Caco-2 (cell line): Measurements from ENCODE around the gene SLC10A1. TPM values are rescaled to one million over a fixed set of nuclear protein-coding genes. Genes with fewer than 3 reads are reported as not detected.

ENCODE experiments used
- BruUV-seq: library from RNA; stranded (reverse); fragments of 400-500 nt; replicated peaks from 2 replicates; lab custom pipeline; 2021; lab: Mats Ljungman, UMichigan
- CTCF ChIA-PET: fragments of 300-600 bp; sonication (Branson Sonifier 250); formaldehyde crosslinking; loops from one replicate; lab custom pipeline; 2022; ENCODE audit warnings: antibody characterized with exemption; lab: Charles Lee
- POLR2A ChIA-PET: fragments of 300-600 bp; sonication (Branson Sonifier 250); formaldehyde crosslinking; loops from one replicate; lab custom pipeline; 2022; ENCODE audit warnings: antibody characterized with exemption; lab: Charles Lee
- DNase-seq, 2 experiments: peaks; one replicate each; pipeline versions ENCODE4 v3.0.0 to v3.0.0-alpha.2; 2020 to 2022
- H3K27me3 ChIP-seq: replicated peaks from 2 replicates; pipeline ENCODE4 v1.6.0; 2011; ENCODE audit warnings: low read length; ENCODE audit not compliant: control insufficient read depth, insufficient read depth
- H3K36me3 ChIP-seq: 2 replicates; pipeline ENCODE4 v1.5.1; 2011; ENCODE audit warnings: low read length; ENCODE audit not compliant: control insufficient read depth, insufficient read depth
- H3K4me1 ChIP-seq: fragments of 250-450 bp; sonication (Bioruptor Pico); 2 replicates; pipeline ENCODE4 v1.5.1; 2020; ENCODE audit warnings: mild to moderate bottlenecking
- H3K4me3 ChIP-seq: 2 replicates; pipeline ENCODE4 v1.5.1; 2011; ENCODE audit warnings: low read depth, mild to moderate bottlenecking, control low read depth, low read length
- H3K9me3 ChIP-seq: fragments of 250-450 bp; sonication (Bioruptor Pico); 2 replicates; pipeline ENCODE4 v1.5.1; 2020; ENCODE audit warnings: mild to moderate bottlenecking, moderate library complexity
- H3K27ac Mint-ChIP-seq: one replicate; pipeline ENCODE4 v1.8.0; 2022; ENCODE audit warnings: mixed read lengths; ENCODE audit not compliant: unreplicated experiment
- H3K27me3 Mint-ChIP-seq: one replicate; pipeline ENCODE4 v1.8.0; 2022; ENCODE audit warnings: mixed read lengths; ENCODE audit not compliant: insufficient read depth, unreplicated experiment
- H3K36me3 Mint-ChIP-seq: one replicate; pipeline ENCODE4 v1.8.0; 2022; ENCODE audit warnings: mild to moderate bottlenecking, mixed read lengths; ENCODE audit not compliant: insufficient read depth, unreplicated experiment
- H3K4me1 Mint-ChIP-seq: one replicate; pipeline ENCODE4 v1.8.0; 2022; ENCODE audit warnings: low read depth, mixed read lengths; ENCODE audit not compliant: unreplicated experiment
- H3K4me3 Mint-ChIP-seq: one replicate; pipeline ENCODE4 v1.8.0; 2022; ENCODE audit warnings: mild to moderate bottlenecking, moderate library complexity, mixed read lengths; ENCODE audit not compliant: unreplicated experiment
- H3K9me3 Mint-ChIP-seq: one replicate; pipeline ENCODE4 v1.8.0; 2022; ENCODE audit warnings: mixed read lengths; ENCODE audit not compliant: unreplicated experiment
- CTCF ChIP-seq, 2 experiments: fragments of 200-600 bp in 1 of 2; IDR thresholded peaks; 1 replicate in 1 of 2; 2 replicates in 1 of 2; pipeline versions ENCODE4 v1.5.1 to v1.8.0; 2011 to 2022; ENCODE audit warnings: antibody characterized with exemption in 1 of 2, control low read depth in 1 of 2, inconsistent platforms in 1 of 2, low read depth in 1 of 2, low read length in 1 of 2, mild to moderate bottlenecking in 1 of 2, moderate library complexity in 1 of 2; ENCODE audit not compliant: insufficient read depth in 1 of 2, severe bottlenecking in 1 of 2, unreplicated experiment in 1 of 2
- intact Hi-C: fragments of 100-400 bp; cut with micrococcal nuclease; formaldehyde crosslinking; loops from one replicate; pipeline ENCODE4 v1.10.0; 2022; ENCODE audit not compliant: unreplicated experiment
- total RNA-seq: library from RNA; stranded (reverse); gene quantifications from 2 replicates; pipeline ENCODE4 v1.2.3, GENCODE V29; 2022

SLC10A1 gene
- total RNA-seq, 1 experiment from 2014 or later = 3.8 TPM

- no peaks in the 10 kb centered on the region for H3K9me3 Mint-ChIP-seq
- POLR2A ChIA-PET = no interaction called here
- DNase-seq = no peak
- TF ChIP-seq CTCF (IDR thresholded peaks at IDR 0.05; ENCODE audit: insufficient read depth in 1 of 2, low read depth in 1 of 2, low read length in 1 of 2, severe bottlenecking in 1 of 2, unreplicated experiment in 1 of 2) = no peak
- no peak overlapping the region for H3K27ac Mint-ChIP-seq
- H3K4me3 Mint-ChIP-seq = no peak overlapping the region
- H3K27me3 Mint-ChIP-seq = no peaks in the 10 kb centered on the region
- Histone ChIP-seq H3K9me3 (no peaks in the 10 kb centered on the region), H3K27me3 (no peaks in the 10 kb centered on the region), H3K4me1 (no peaks in the 10 kb centered on the region), H3K36me3 (no peaks in the 10 kb centered on the region), H3K4me3 (no peak overlapping the region)
- H3K4me1 Mint-ChIP-seq = no peaks in the 10 kb centered on the region
- BruUV-seq = no TSS peak
- CTCF ChIA-PET = interaction anchor here (0.6 kb wide), 1 partner anchor 29 kb away, joined by 3 read pairs; no protein-coding TSS in a partner anchor
- intact Hi-C loops = no loop called here
- H3K36me3 Mint-ChIP-seq = no peaks in the 10 kb centered on the region
Measured at GRCh38 chr14:69789118-69789640, 7.9 kb downstream of the SLC10A1 start.

- Mint-ChIP-seq H3K36me3 (peaks cover 1% of the 10 kb centered on the region), H3K9me3 (no peaks in the 10 kb centered on the region), H3K27me3 (no peaks in the 10 kb centered on the region), H3K4me3 (no peak overlapping the region), H3K4me1 (no peaks in the 10 kb centered on the region), H3K27ac (no peak overlapping the region)
- Histone ChIP-seq H3K36me3 (no peaks in the 10 kb centered on the region; the same call in 1 of the 2 replicates), H3K4me3 (no peak overlapping the region), H3K27me3 (no peaks in the 10 kb centered on the region), H3K4me1 (no peaks in the 10 kb centered on the region), H3K9me3 (no peaks in the 10 kb centered on the region)
- DNase-seq = no peak
- ChIA-PET POLR2A (no interaction called here), CTCF (no interaction called here)
- TF ChIP-seq CTCF (IDR thresholded peaks at IDR 0.05; ENCODE audit: insufficient read depth in 1 of 2, low read depth in 1 of 2, low read length in 1 of 2, severe bottlenecking in 1 of 2, unreplicated experiment in 1 of 2) = no peak
- no TSS peak for BruUV-seq
- intact Hi-C loops = no loop called here
Measured at GRCh38 chr14:69786603-69787002, 10.4 kb downstream of the SLC10A1 start.

GRCh38 chr14:69784942-69785341, 12.1 kb downstream of the SLC10A1 start:
- BruUV-seq = no TSS peak
- no peaks in the 10 kb centered on the region for H3K4me1 ChIP-seq
- Mint-ChIP-seq H3K27ac (no peak overlapping the region), H3K36me3 (peaks cover 12% of the 10 kb centered on the region), H3K9me3 (no peaks in the 10 kb centered on the region), H3K4me3 (no peak overlapping the region), H3K4me1 (no peaks in the 10 kb centered on the region), H3K27me3 (no peaks in the 10 kb centered on the region)
- no peak overlapping the region for H3K4me3 ChIP-seq
- no peaks in the 10 kb centered on the region for H3K9me3 ChIP-seq
- ChIA-PET CTCF (interaction anchor here (0.6 kb wide), 1 partner anchor 34 kb away, joined by 12 read pairs; no protein-coding TSS in a partner anchor), POLR2A (interaction anchor here (0.7 kb wide), 1 partner anchor 157 kb away, joined by 3 read pairs; no protein-coding TSS in a partner anchor)
- H3K27me3 ChIP-seq = no peaks in the 10 kb centered on the region
- intact Hi-C loops = no loop called here
- H3K36me3 ChIP-seq = no peaks in the 10 kb centered on the region; the same call in 1 of the 2 replicates
- DNase-seq = no peak
- no peak for TF ChIP-seq CTCF (IDR thresholded peaks at IDR 0.05; ENCODE audit: insufficient read depth in 1 of 2, low read depth in 1 of 2, low read length in 1 of 2, severe bottlenecking in 1 of 2, unreplicated experiment in 1 of 2)
